OCI-LY3 (cell line): Measurements from ENCODE around the gene ARX.

Experiments used
- EZH2phosphoT487 ChIP-seq: fragments of 200-600 bp; shearing (Covaris generic); IDR thresholded peaks from 2 replicates; pipeline ENCODE4 v1.6.1; 2018; ENCODE audit warnings: antibody characterized with exemption, mixed run types, low read depth
- TF ChIP-seq, protein P1 (sequence below): fragments of 200-600, 300-600 bp; sonication (generic); IDR thresholded peaks from 2 replicates; pipeline ENCODE4 v1.5.1; 2014; ENCODE audit warnings: antibody characterized with exemption, low read length, low read depth

DNA sequence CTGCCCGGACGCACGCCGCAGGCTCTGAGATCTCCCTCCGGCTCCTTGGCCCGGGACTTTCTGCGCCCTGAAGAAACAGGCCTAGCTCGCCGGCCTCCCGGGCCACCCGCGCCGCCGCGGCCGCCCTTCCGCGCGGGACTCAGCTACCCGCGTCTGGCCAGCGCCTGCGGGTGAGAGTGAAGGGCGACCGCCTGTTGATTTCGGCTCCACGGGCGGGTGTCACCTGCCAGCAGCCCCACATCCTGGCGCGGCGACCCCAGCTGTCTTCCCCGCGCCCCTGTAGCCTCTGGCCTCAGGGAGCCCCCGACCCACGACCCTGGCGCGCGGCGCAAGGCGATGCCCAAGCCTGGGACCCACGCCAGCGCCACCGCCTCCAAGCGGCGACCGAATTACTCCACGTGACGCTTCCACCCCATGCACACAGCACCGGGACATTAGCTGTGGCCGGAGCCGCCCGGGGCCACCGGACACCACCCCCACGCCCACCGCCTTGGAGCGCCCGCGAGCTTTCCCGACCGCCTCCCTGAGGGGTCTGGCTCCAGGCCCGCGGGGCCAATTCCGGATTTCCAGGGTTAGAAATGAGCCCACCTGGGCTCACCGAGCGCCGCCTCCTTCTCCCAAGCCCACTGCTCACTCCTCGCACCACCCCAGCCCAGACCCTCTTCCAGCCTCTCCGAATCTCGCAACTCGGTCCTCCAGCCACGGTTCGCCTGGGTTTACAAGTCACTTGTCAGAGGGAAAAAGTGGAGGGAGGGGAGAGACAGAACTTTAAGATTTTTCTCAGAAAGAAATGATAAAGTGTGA lies 10.2 kb downstream of the ARX start:
- TF ChIP-seq, protein P1, sequence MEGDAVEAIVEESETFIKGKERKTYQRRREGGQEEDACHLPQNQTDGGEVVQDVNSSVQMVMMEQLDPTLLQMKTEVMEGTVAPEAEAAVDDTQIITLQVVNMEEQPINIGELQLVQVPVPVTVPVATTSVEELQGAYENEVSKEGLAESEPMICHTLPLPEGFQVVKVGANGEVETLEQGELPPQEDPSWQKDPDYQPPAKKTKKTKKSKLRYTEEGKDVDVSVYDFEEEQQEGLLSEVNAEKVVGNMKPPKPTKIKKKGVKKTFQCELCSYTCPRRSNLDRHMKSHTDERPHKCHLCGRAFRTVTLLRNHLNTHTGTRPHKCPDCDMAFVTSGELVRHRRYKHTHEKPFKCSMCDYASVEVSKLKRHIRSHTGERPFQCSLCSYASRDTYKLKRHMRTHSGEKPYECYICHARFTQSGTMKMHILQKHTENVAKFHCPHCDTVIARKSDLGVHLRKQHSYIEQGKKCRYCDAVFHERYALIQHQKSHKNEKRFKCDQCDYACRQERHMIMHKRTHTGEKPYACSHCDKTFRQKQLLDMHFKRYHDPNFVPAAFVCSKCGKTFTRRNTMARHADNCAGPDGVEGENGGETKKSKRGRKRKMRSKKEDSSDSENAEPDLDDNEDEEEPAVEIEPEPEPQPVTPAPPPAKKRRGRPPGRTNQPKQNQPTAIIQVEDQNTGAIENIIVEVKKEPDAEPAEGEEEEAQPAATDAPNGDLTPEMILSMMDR: no peak
- TF ChIP-seq EZH2phosphoT487: no peak
